Measurements from ENCODE around the gene SLC38A10. TPM values are rescaled to one million over a fixed set of nuclear protein-coding genes. Genes with fewer than 3 reads are reported as not detected.

Gene SLC38A10
- total RNA-seq, 1 donor from 2014 or later = 120 TPM

- peaks cover 20% of the 10 kb centered on the region for H3K36me3 Mint-ChIP-seq (ENCODE audit: unreplicated experiment)
- H3K9me3 Mint-ChIP-seq (ENCODE audit: unreplicated experiment) = no peaks in the 10 kb centered on the region
- H3K27ac Mint-ChIP-seq (ENCODE audit: unreplicated experiment) = no peak overlapping the region
- H3K4me3 Mint-ChIP-seq (ENCODE audit: unreplicated experiment) = no peak overlapping the region
- TF ChIP-seq, protein P1, sequence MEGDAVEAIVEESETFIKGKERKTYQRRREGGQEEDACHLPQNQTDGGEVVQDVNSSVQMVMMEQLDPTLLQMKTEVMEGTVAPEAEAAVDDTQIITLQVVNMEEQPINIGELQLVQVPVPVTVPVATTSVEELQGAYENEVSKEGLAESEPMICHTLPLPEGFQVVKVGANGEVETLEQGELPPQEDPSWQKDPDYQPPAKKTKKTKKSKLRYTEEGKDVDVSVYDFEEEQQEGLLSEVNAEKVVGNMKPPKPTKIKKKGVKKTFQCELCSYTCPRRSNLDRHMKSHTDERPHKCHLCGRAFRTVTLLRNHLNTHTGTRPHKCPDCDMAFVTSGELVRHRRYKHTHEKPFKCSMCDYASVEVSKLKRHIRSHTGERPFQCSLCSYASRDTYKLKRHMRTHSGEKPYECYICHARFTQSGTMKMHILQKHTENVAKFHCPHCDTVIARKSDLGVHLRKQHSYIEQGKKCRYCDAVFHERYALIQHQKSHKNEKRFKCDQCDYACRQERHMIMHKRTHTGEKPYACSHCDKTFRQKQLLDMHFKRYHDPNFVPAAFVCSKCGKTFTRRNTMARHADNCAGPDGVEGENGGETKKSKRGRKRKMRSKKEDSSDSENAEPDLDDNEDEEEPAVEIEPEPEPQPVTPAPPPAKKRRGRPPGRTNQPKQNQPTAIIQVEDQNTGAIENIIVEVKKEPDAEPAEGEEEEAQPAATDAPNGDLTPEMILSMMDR (IDR thresholded peaks at IDR 0.05) = no peak
- H3K27me3 Mint-ChIP-seq (ENCODE audit: unreplicated experiment) = no peaks in the 10 kb centered on the region
- peaks cover under 1% of the 10 kb centered on the region for H3K4me1 Mint-ChIP-seq (ENCODE audit: unreplicated experiment)
- no peak for DNase-seq (ENCODE audit: extremely low spot score, unreplicated experiment)
Measured at GRCh38 chr17:81231766-81232581, 63.1 kb downstream of the SLC38A10 start.

DNA sequence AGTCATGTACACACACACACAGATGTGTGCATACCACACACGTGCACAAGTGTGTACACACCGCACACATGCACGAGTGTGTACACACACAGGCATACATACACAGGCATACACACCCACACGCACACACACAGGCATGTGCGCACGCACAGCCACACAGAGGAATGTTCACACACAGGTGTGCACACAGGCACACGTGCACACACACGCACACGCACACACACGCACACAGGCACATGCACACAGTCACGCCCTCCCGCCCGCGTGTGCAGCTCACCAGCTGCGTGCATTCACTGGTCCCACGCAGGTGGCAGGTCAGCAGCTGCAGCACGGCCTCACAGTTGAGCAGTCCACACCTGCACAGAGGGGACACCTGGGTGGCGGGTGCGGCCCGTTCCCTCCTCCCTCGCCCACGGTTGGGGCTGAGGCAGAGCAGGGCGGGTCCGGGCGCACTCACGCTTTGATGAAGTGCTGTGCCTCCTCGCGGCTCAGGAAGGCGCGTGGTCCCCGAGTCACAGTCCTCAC lies 63.9 kb downstream of the SLC38A10 start:
- Mint-ChIP-seq H3K27ac (ENCODE audit: unreplicated experiment) (no peak overlapping the region), H3K4me1 (ENCODE audit: unreplicated experiment) (no peaks in the 10 kb centered on the region), H3K36me3 (ENCODE audit: unreplicated experiment) (peaks cover 20% of the 10 kb centered on the region), H3K27me3 (ENCODE audit: unreplicated experiment) (no peaks in the 10 kb centered on the region), H3K4me3 (ENCODE audit: unreplicated experiment) (no peak overlapping the region), H3K9me3 (ENCODE audit: unreplicated experiment) (no peaks in the 10 kb centered on the region)
- DNase-seq (ENCODE audit: extremely low spot score, unreplicated experiment) = no peak
- TF ChIP-seq, protein P1 (IDR thresholded peaks at IDR 0.05) = no peak

DNA sequence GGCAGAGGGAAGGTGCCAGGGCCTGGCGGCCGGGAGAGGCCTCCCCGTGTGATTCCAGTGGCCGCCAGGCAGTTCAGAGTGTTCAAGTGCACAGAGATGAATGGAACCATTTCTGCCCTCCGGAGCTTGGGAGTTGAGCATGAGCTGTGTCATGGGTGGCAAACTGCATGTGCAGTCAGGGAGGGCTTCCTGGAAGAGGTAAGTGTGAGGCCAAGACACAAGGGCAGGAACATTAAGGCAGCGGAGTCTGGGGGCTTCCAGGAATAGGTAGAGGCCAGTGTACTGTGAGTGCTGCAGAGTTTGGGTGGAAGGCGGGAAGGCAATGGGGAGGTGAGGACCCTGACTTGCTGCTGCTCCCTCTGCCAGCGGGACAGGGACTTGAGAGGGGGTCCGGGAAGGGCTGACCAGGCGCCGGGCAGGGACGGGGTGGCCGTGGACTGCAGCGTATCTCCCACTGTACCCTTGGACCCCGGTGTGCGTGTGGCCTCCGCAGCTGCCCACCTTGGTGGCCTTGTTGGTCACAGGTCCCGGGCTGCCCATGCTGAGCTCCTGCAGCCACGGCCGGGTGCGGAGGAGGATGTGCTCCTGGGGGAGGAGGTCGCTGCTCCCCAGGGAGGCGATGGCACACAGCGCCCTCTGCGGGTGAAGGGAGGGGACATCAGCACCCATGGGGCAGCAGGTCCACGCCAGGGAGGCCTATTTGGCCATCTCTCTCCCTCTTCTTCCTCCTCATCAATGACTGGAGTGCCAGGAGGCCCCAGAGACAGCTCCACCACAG lies 64.9 kb downstream of the SLC38A10 start:
- Mint-ChIP-seq H3K27ac (ENCODE audit: unreplicated experiment) (no peak overlapping the region), H3K27me3 (ENCODE audit: unreplicated experiment) (no peaks in the 10 kb centered on the region), H3K9me3 (ENCODE audit: unreplicated experiment) (no peaks in the 10 kb centered on the region), H3K4me3 (ENCODE audit: unreplicated experiment) (no peak overlapping the region), H3K4me1 (ENCODE audit: unreplicated experiment) (no peaks in the 10 kb centered on the region), H3K36me3 (ENCODE audit: unreplicated experiment) (peaks cover 20% of the 10 kb centered on the region)
- TF ChIP-seq, protein P1 (IDR thresholded peaks at IDR 0.05) = peak; percentile 34
- DNase-seq (ENCODE audit: extremely low spot score, unreplicated experiment) = no peak

DNA sequence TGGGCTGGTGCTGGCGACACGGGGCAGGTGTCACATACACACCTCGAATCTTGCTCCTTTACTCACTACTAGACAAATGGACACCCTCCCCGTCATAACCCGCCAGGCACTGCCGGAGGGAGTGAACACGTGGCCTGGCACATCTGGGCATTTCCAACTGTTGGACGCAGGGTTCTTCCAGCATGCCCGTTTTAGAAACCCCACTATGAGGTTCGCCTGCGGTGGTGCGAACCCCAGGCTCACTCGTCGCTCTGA lies 65.5 kb downstream of the SLC38A10 start:
- Mint-ChIP-seq H3K4me3 (ENCODE audit: unreplicated experiment) (no peak overlapping the region), H3K27ac (ENCODE audit: unreplicated experiment) (no peak overlapping the region), H3K36me3 (ENCODE audit: unreplicated experiment) (peaks cover 20% of the 10 kb centered on the region), H3K27me3 (ENCODE audit: unreplicated experiment) (no peaks in the 10 kb centered on the region), H3K9me3 (ENCODE audit: unreplicated experiment) (no peaks in the 10 kb centered on the region), H3K4me1 (ENCODE audit: unreplicated experiment) (no peaks in the 10 kb centered on the region)
- no peak for DNase-seq (ENCODE audit: extremely low spot score, unreplicated experiment)
- TF ChIP-seq, protein P1 (IDR thresholded peaks at IDR 0.05) = no peak

Measured in osteocyte (in vitro differentiated cells).